Measurements from ENCODE around the gene UEVLD.

The UEVLD gene

GRCh38 chr11:18575361-18575760, 13.2 kb downstream of the UEVLD start:
- Histone ChIP-seq H3K9me3 (ENCODE audit: severe bottlenecking) (no peaks in the 10 kb centered on the region), H3K27me3 (ENCODE audit: insufficient read depth, low read depth, severe bottlenecking) (no peaks in the 10 kb centered on the region), H3K36me3 (no peaks in the 10 kb centered on the region), H3K4me3 (ENCODE audit: low read depth, low read length) (no peak overlapping the region), H3K27ac (no peak overlapping the region)
- DNase-seq: no peak
- no peak for TF ChIP-seq CTCF (IDR thresholded peaks at IDR 0.05; ENCODE audit: low read depth, low read length)

DNA sequence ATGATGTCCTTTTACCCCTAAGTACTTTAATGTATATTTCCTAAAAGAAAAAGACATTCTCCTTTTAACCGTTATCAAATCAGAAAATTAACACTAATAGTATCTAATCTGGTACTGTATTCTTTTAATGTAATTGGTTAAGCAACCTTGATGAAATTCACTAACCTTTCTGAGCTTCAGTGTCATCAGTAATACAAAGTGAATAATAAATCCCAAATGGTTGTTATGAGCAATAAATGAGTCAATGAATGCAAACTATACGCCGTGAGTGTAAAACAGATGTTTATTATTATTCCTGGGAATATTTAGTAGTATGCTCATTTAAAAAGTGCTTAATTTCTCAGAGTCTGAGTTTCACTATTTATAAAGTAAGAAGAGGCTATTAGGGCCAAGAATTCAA, 21.5 kb downstream of the UEVLD start:
- Histone ChIP-seq H3K9me3 (ENCODE audit: severe bottlenecking) (no peaks in the 10 kb centered on the region), H3K27ac (no peak overlapping the region), H3K4me3 (ENCODE audit: low read depth, low read length) (no peak overlapping the region), H3K36me3 (peaks cover 4% of the 10 kb centered on the region; the same call in 1 of the 2 replicates), H3K27me3 (ENCODE audit: insufficient read depth, low read depth, severe bottlenecking) (no peaks in the 10 kb centered on the region)
- no peak for DNase-seq
- TF ChIP-seq CTCF (IDR thresholded peaks at IDR 0.05; ENCODE audit: low read depth, low read length): no peak

- Histone ChIP-seq H3K27me3 (ENCODE audit: insufficient read depth, low read depth, severe bottlenecking) (no peaks in the 10 kb centered on the region), H3K27ac (no peak overlapping the region), H3K36me3 (peaks cover 4% of the 10 kb centered on the region; the same call in 1 of the 2 replicates), H3K9me3 (ENCODE audit: severe bottlenecking) (no peaks in the 10 kb centered on the region), H3K4me3 (ENCODE audit: low read depth, low read length) (no peak overlapping the region)
- DNase-seq: no peak
- no peak for TF ChIP-seq CTCF (IDR thresholded peaks at IDR 0.05; ENCODE audit: low read depth, low read length)
Observed at GRCh38 chr11:18566406-18566805, 22.1 kb downstream of the UEVLD start.

DNA sequence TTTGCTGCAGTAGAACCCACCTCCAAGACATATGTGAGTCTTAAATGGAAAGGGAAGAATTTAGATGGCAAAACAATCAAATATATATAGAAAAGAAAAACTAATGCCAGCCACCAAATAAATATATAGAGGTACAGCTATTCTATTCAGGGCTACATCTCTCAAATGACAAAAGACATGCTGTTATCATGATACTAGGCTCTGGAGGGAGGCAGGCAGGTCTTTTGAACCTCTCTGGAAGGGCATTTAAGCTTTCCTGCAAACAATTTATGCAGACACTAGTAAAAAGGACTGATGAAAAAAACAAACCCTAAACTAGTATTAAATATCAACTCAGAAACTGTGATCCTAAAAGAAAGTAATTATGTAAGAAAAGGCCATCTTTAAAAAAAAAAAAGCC, 24.4 kb downstream of the UEVLD start:
- Histone ChIP-seq H3K36me3 (no peaks in the 10 kb centered on the region), H3K27me3 (ENCODE audit: insufficient read depth, low read depth, severe bottlenecking) (no peaks in the 10 kb centered on the region), H3K27ac (no peak overlapping the region), H3K4me3 (ENCODE audit: low read depth, low read length) (no peak overlapping the region), H3K9me3 (ENCODE audit: severe bottlenecking) (no peaks in the 10 kb centered on the region)
- no peak for DNase-seq
- no peak for TF ChIP-seq CTCF (IDR thresholded peaks at IDR 0.05; ENCODE audit: low read depth, low read length)

DNA sequence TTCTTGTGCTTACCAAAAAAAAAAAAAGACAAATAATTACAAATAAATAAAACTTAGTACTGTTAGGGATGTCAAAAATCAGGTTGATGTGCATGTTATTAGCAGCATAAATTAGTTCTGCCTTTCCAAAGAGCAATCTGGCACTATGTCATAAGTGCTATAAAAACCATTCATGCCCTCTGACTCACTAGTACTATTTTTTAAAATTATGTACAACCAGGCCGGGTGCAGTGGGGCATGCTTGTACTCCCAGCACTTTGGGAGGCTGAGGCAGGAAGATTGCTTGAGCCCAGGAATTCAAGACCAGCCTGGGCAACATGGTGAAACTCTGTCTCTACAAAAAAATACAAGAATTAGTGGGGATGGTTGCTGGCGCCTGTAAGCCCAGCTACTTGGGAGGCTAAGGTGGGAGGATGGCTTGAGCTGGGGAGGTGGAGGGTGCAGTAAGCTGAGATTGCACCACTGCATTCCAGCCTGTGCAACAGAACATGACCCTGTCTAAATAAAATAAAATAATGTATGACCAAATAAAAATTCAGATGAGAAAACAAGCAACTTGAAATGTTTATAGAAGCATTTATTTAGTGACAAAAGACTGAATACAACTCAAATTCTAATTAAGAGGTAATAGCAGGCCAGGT, 25.3 kb downstream of the UEVLD start:
- H3K9me3 ChIP-seq (ENCODE audit: severe bottlenecking): no peaks in the 10 kb centered on the region
- H3K36me3 ChIP-seq: no peaks in the 10 kb centered on the region
- no peak overlapping the region for H3K27ac ChIP-seq

More for the DNA sequence above, 25.3 kb downstream of the UEVLD start:
- DNase-seq: no peak
- TF ChIP-seq CTCF (IDR thresholded peaks at IDR 0.05; ENCODE audit: low read depth, low read length): no peak
- Histone ChIP-seq H3K27me3 (ENCODE audit: insufficient read depth, low read depth, severe bottlenecking) (no peaks in the 10 kb centered on the region), H3K4me3 (ENCODE audit: low read depth, low read length) (no peak overlapping the region)
